Esophagus muscularis mucosa (tissue), 4 donors: ENCODE measurements around the gene UMODL1.

Source experiments
- EP300 ChIP-seq: sonication (generic); formaldehyde crosslinking; IDR thresholded peaks from one replicate; pipeline ENCODE4 v1.6.1; 2017; ENCODE audit warnings: antibody characterized with exemption
- POLR2A ChIP-seq: fragments of 450-650 bp; IDR thresholded peaks from one replicate; pipeline ENCODE4 v1.6.1; 2017; ENCODE audit warnings: antibody characterized with exemption, moderate library complexity, mild to moderate bottlenecking, low read depth
- POLR2AphosphoS5 ChIP-seq, 2 donors: sonication (generic); formaldehyde crosslinking; IDR thresholded peaks; one replicate each; pipeline ENCODE4 v1.6.1; 2017; ENCODE audit warnings: antibody characterized with exemption in 2 of 2
- TF ChIP-seq, protein P1 (sequence below), 3 experiments: fragments of 200-600 bp in 2 of 3; fragments of 450-650 bp in 1 of 3; sonication (generic) in 2 of 3; IDR thresholded peaks; one replicate each; pipeline ENCODE4 v1.5.1; 2017 to 2019; ENCODE audit warnings: antibody characterized with exemption in 3 of 3, mild to moderate bottlenecking in 2 of 3, moderate library complexity in 1 of 3

DNA sequence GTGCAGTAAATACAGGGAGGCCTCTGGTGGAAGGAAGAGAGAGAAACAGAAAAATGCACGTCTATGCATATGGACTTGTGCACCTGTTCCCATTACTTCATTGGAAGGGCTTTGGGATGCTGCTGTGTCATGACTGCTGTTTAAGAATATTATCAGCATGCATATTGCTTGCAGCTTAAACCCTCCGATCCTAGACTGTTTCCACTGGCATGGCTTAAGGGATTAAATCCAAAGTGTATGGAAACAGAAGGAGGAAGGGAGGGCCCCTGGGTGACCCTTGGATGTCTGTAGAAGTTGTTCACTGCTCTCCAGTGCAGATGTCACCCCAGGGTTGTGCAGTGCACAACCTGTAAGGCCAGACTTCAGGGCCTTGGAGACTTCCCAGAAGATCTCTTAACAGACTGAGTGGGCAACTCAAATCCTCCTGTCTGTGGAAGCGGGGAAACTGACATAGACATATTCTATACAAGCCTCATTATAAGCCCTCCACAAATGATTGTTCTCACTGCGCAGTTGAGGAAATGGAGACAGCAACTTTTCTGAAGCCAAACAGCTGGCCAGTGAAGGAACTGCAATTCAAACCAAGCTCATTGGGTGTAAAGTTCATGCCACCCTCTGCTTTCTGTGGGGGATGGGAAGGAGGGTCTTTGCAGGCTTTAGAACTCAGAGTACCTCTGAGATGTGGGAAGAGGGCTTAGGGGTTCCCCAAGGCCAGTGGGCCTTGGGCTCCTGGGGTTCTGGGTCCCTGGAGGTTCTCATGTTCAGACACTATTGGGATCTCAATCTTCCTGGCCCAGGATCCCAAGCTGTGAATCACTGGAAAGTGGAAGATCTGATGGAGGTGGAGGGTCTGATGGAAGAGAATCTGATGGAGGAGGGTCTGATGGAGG, 73.8 kb downstream of the UMODL1 start:
- TF ChIP-seq POLR2AphosphoS5 (IDR thresholded peaks at IDR 0.05) = no peak
- TF ChIP-seq POLR2A = no peak
- TF ChIP-seq, protein P1, sequence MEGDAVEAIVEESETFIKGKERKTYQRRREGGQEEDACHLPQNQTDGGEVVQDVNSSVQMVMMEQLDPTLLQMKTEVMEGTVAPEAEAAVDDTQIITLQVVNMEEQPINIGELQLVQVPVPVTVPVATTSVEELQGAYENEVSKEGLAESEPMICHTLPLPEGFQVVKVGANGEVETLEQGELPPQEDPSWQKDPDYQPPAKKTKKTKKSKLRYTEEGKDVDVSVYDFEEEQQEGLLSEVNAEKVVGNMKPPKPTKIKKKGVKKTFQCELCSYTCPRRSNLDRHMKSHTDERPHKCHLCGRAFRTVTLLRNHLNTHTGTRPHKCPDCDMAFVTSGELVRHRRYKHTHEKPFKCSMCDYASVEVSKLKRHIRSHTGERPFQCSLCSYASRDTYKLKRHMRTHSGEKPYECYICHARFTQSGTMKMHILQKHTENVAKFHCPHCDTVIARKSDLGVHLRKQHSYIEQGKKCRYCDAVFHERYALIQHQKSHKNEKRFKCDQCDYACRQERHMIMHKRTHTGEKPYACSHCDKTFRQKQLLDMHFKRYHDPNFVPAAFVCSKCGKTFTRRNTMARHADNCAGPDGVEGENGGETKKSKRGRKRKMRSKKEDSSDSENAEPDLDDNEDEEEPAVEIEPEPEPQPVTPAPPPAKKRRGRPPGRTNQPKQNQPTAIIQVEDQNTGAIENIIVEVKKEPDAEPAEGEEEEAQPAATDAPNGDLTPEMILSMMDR (IDR thresholded peaks at IDR 0.05) = no peak
- no peak for TF ChIP-seq EP300
